Urinary bladder (tissue), 4 donors: Measurements from ENCODE around the gene KLHDC4. TPM values are rescaled to one million over a fixed set of nuclear protein-coding genes. Genes with fewer than 3 reads are reported as not detected.
"Not testable (repeated sequence)": the region's sequence is repeated elsewhere in the genome, so short reads cannot be mapped to it uniquely, and the experiment has no call there.

ENCODE experiments used
- DNase-seq: peaks from one replicate; pipeline ENCODE4 v3.0.0-alpha.2; 2015; ENCODE audit errors: extremely low spot score
- H3K27ac ChIP-seq: one replicate; pipeline ENCODE4 v1.5.1; 2013; ENCODE audit warnings: low read depth, mild to moderate bottlenecking, moderate library complexity
- H3K36me3 ChIP-seq: one replicate; pipeline ENCODE4 v1.6.1; 2013; ENCODE audit warnings: mild to moderate bottlenecking, moderate library complexity; ENCODE audit not compliant: insufficient read depth
- H3K4me1 ChIP-seq: one replicate; pipeline ENCODE4 v1.6.1; 2013; ENCODE audit warnings: mild to moderate bottlenecking, moderate library complexity; ENCODE audit not compliant: insufficient read depth
- H3K4me3 ChIP-seq: one replicate; pipeline ENCODE4 v1.5.1; 2013; ENCODE audit warnings: low read depth, low read length
- WGBS: extraction: QIAGEN DNeasy Blood & Tissue Kit; methylation state at CpG from one replicate; pipeline ENCODE4 v1.1.7; 2013; 5-methylcytosine and 5-hydroxymethylcytosine counted together
- polyA plus RNA-seq: library from polyadenylated mRNA; stranded (reverse); fragments of 200-250 nt; gene quantifications from one replicate; pipeline ENCODE4 v1.2.3, GENCODE V29; 2013
- total RNA-seq: library from RNA; depleted of rRNA; stranded (reverse); fragments of >200 nt; gene quantifications from one replicate; pipeline ENCODE4 v1.2.3, GENCODE V29; 2014
- donor health status: healthy with polysubstance abuse.
- donor health status: healthy.

Gene KLHDC4
- total and polyA plus RNA-seq, 2 donors: 21.5 to 23.1 TPM

- no peak for DNase-seq
- Histone ChIP-seq H3K4me3 (no peak overlapping the region), H3K27ac (no peak overlapping the region), H3K4me1 (no peaks in the 10 kb centered on the region), H3K36me3 (no peaks in the 10 kb centered on the region)
- WGBS: 95% methylated on average over 16 of the region's 16 CpGs
Observed at GRCh38 chr16:87727346-87727745, 38.4 kb downstream of the KLHDC4 start.

- not testable (repeated sequence) for H3K4me3 ChIP-seq, H3K4me1 ChIP-seq, H3K27ac ChIP-seq, DNase-seq, H3K36me3 ChIP-seq
- 95% methylated on average over 31 of the region's 40 CpGs for WGBS
Observed at GRCh38 chr16:87726577-87726976, 39.2 kb downstream of the KLHDC4 start.

GRCh38 chr16:87725596-87726235, 40.1 kb downstream of the KLHDC4 start:
- DNase-seq: no peak
- Histone ChIP-seq H3K4me1 (no peaks in the 10 kb centered on the region), H3K4me3 (no peak overlapping the region), H3K36me3 (no peaks in the 10 kb centered on the region), H3K27ac (no peak overlapping the region)
- WGBS: 77% methylated on average over 27 of the region's 28 CpGs

- H3K4me1 ChIP-seq: no peaks in the 10 kb centered on the region
- 91% methylated on average over 19 of the region's 19 CpGs for WGBS
- H3K4me3 ChIP-seq: no peak overlapping the region
- H3K36me3 ChIP-seq: no peaks in the 10 kb centered on the region
- no peak for DNase-seq
- H3K27ac ChIP-seq: no peak overlapping the region
Observed at GRCh38 chr16:87724490-87725291, 41.1 kb downstream of the KLHDC4 start.

- no peaks in the 10 kb centered on the region for H3K36me3 ChIP-seq
Observed at GRCh38 chr16:87723226-87723623, 42.6 kb downstream of the KLHDC4 start.

GRCh38 chr16:87722590-87723225, 43.1 kb downstream of the KLHDC4 start:
- WGBS: 93% methylated on average over 19 of the region's 19 CpGs
- Histone ChIP-seq H3K36me3 (no peaks in the 10 kb centered on the region), H3K4me3 (no peak overlapping the region), H3K27ac (no peak overlapping the region), H3K4me1 (no peaks in the 10 kb centered on the region)
- no peak for DNase-seq

More at GRCh38 chr16:87723226-87723623, 42.6 kb downstream of the KLHDC4 start:
- 56% methylated on average over 12 of the region's 12 CpGs for WGBS
- Histone ChIP-seq H3K4me3 (no peak overlapping the region), H3K4me1 (no peaks in the 10 kb centered on the region), H3K27ac (no peak overlapping the region)
- DNase-seq: peak; percentile 60

GRCh38 chr16:87721622-87722585, 43.9 kb downstream of the KLHDC4 start:
- WGBS: 84% methylated on average over 33 of the region's 33 CpGs
- no peaks in the 10 kb centered on the region for H3K36me3 ChIP-seq
- no peaks in the 10 kb centered on the region for H3K4me1 ChIP-seq
- H3K4me3 ChIP-seq: no peak overlapping the region
- DNase-seq: no peak
- H3K27ac ChIP-seq: no peak overlapping the region

GRCh38 chr16:87720446-87720845, 45.3 kb downstream of the KLHDC4 start:
- H3K4me1 ChIP-seq: no peaks in the 10 kb centered on the region
- WGBS: 98% methylated on average over 24 of the region's 24 CpGs
- H3K36me3 ChIP-seq: no peaks in the 10 kb centered on the region
- H3K27ac ChIP-seq: no peak overlapping the region
- no peak overlapping the region for H3K4me3 ChIP-seq
- no peak for DNase-seq

GRCh38 chr16:87718831-87719230, 47.0 kb downstream of the KLHDC4 start:
- H3K4me3 ChIP-seq, H3K4me1 ChIP-seq, H3K27ac ChIP-seq, DNase-seq, H3K36me3 ChIP-seq: not testable (repeated sequence)
- 98% methylated on average over 28 of the region's 28 CpGs for WGBS

GRCh38 chr16:87715658-87716057, 50.1 kb downstream of the KLHDC4 start:
- 96% methylated on average over 12 of the region's 12 CpGs for WGBS
- no peak overlapping the region for H3K4me3 ChIP-seq
- no peaks in the 10 kb centered on the region for H3K4me1 ChIP-seq
- H3K27ac ChIP-seq: no peak overlapping the region
- H3K36me3 ChIP-seq: no peaks in the 10 kb centered on the region
- DNase-seq: no peak

GRCh38 chr16:87715231-87715630, 50.6 kb downstream of the KLHDC4 start:
- DNase-seq: no peak
- Histone ChIP-seq H3K4me1 (no peaks in the 10 kb centered on the region), H3K27ac (no peak overlapping the region), H3K36me3 (peaks cover 1% of the 10 kb centered on the region), H3K4me3 (no peak overlapping the region)
- 96% methylated on average over 16 of the region's 16 CpGs for WGBS

GRCh38 chr16:87713451-87714229, 52.1 kb downstream of the KLHDC4 start:
- WGBS: 91% methylated on average over 19 of the region's 19 CpGs
- peaks cover 6% of the 10 kb centered on the region for H3K36me3 ChIP-seq

More at GRCh38 chr16:87713451-87714229, 52.1 kb downstream of the KLHDC4 start:
- no peak overlapping the region for H3K27ac ChIP-seq
- H3K4me1 ChIP-seq: no peaks in the 10 kb centered on the region
- no peak for DNase-seq
- no peak overlapping the region for H3K4me3 ChIP-seq
